GM23248 (cell line): ENCODE data around the gene NELFA.

Experiments used
- EZH2 ChIP-seq: fragments of 200-600 bp; sonication (generic); IDR thresholded peaks from 2 replicates; pipeline ENCODE4 v1.6.1; 2018; ENCODE audit warnings: antibody characterized with exemption, mild to moderate bottlenecking; ENCODE audit not compliant: insufficient read depth, poor library complexity, severe bottlenecking
- EZH2phosphoT487 ChIP-seq: fragments of 200-600 bp; sonication (generic); IDR thresholded peaks from 2 replicates; pipeline ENCODE4 v1.6.1; 2018; ENCODE audit warnings: antibody characterized with exemption, moderate library complexity, mild to moderate bottlenecking, low read depth; ENCODE audit not compliant: insufficient read depth

DNA sequence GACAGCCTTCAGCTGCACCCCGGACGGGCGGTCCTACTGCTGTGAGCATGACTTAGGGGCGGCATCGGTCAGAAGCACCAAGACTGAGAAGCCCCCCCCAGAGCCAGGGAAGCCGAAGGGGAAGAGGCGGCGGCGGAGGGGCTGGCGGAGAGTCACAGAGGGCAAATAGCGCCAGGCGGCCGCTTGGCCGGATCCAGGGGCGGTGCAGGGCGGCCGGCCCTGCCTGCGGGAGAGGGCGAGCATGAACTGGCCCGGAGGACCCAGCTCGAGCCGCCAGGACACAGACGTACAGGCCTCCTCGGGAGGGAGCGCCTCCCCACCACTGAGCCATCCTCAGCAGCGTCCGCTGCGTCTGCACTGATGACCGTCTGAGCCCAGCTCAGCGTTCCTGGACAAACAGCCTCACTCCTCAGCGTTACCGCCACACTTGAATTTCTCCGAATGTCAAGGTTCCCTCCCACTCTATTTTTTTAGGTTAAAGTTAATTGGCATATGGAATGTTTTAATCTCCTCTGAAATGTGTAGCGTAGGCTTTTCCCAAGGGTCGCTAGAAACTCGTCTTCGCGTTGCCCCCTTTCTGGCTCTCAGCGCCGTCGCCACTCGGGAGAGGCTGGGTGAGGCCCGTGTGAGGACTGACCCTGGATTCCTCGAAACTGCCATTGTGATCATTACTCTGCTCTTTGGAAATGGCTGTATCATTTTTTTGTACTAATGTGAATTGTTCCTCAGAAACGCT is 29.9 kb downstream of the NELFA start:
- TF ChIP-seq EZH2: no peak
- no peak for TF ChIP-seq EZH2phosphoT487
